ENCODE results near the gene TAB2.

Gene TAB2

DNA sequence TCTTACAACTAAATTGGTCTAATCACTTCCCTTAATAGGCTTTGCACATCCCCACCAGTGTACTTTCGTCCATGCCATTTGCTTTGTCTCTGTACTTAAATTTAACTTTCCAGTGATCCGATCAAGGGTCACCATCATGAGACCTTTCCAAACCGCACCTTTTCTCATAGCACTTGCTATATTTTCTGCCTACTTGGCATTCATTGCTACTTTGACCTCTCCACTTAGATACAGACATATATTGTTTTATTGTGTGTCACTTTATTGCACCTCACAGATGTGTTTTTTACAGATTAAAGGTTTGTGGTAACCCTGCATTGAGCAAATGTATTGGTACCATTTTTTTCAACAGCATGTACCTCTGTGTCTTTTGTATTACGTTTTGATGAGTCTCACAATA, 97.3 kb downstream of the TAB2 start:
- DNase-seq (ENCODE audit: low spot score): no peak

DNA sequence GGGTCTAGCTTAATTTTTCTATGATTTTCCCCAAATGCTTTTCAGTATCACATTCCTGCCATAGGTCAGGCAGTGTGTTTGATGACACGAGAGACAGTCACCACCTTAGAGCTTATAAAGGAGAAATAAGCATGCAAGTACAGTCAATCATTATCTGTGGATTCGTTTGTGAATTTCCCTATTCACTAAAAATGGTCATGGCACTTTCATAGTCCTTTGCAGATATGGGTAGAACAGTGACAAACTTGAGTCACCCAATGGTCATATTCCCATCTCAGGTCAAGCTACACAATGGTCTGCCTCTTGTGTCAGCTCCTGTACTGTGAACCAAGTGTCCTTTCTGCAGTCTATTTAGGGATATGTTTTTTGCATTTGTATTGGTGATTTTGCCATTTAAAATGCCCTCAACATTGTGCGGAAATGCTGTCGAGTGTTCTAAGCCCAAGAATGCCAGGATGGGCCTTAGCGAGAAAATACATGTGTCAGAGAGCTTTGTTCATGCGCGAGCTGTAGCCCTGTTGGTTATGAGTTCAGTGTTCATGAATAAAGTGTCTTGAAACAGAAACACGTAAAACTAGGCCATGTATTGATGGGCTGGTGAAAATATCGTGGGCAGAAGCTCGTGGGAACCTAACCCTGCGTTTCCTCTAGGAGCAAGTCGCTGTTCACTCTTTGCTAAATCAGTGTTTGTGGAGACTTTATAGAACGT, 102.3 kb downstream of the TAB2 start:
- DNase-seq (ENCODE audit: low spot score): no peak

DNA sequence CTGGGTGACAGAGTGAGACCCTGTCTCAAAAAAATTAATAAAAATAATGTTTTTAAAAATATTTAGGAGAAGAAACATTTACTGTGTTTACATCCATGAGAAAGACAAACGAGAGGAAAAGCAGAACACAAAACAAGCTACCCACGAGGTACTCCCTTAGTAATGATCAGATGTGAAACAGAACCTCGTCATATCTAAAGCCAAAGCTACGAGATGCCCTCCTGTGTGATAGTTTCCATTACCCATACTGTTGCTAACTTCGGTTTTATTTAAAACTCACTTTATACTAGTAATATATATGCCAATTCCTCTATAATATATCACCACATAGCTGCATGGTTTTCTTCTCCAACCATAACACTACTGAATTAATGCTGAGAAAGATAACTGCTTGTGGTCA, 103.6 kb downstream of the TAB2 start:
- DNase-seq (ENCODE audit: low spot score): no peak

DNA sequence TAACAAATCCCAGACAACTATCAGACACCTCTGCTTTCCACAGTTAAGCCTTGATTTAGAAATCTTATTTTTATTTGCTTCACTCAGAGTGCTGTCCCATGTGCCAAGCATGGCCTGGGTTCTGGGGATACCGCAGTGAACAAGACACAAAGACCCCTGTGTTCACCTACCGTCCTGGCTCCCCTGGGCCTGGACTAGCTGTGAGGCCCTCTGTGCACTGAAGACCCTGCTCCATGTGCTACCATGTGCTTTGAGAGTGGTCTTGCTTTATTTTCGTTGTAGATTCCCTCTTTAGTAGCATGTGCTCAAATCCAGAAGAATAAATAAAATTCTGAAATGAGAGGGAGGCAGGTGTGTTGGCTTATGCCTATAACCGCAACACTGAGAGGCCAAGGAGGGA, 105.1 kb downstream of the TAB2 start:
- no peak for DNase-seq (ENCODE audit: low spot score)

GRCh38 chr6:149423964-149424440, 106.5 kb downstream of the TAB2 start:
- DNase-seq (ENCODE audit: low spot score): no peak

GRCh38 chr6:149425224-149425623, 107.7 kb downstream of the TAB2 start:
- DNase-seq (ENCODE audit: low spot score): no peak

DNA sequence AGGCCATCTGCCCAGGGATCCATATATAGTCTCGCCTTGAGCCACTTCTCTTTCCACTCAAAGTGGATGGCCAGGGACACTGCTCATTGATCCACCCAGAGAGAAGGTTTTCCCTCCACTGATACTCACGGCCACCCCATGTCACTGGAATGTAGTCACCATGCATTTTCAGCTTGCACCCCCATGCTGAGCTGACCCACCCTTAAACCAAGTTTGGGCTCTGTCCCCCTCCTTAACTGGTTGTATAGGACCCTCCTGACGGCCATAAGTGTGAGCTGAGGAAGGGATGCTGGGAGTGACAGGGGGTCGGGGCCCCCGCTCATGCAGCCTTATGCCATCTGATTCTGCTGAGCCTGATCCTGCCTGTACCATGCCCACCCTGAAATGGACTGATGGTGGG, 108.2 kb downstream of the TAB2 start:
- no peak for DNase-seq (ENCODE audit: low spot score)

DNA sequence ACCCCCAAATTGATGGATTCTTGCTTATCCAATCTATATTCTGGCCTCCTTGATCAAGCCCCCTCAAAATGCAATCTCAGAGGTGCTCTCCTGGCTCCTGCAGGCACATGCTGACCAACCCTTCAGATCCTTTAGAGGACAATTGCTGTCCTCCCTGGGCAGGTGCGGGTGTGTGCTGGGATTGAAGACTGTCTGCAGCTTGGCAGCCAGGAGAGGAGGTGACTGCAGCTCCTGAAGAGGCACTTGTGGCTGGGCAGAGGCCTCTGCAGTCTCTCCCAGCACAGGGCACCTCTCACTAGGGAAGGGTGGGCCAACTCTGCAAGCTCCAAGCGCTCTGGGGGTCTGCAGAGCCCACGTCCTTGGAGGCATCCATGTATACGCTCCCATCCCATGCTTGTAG, 111.1 kb downstream of the TAB2 start:
- no peak for DNase-seq (ENCODE audit: low spot score)

DNA sequence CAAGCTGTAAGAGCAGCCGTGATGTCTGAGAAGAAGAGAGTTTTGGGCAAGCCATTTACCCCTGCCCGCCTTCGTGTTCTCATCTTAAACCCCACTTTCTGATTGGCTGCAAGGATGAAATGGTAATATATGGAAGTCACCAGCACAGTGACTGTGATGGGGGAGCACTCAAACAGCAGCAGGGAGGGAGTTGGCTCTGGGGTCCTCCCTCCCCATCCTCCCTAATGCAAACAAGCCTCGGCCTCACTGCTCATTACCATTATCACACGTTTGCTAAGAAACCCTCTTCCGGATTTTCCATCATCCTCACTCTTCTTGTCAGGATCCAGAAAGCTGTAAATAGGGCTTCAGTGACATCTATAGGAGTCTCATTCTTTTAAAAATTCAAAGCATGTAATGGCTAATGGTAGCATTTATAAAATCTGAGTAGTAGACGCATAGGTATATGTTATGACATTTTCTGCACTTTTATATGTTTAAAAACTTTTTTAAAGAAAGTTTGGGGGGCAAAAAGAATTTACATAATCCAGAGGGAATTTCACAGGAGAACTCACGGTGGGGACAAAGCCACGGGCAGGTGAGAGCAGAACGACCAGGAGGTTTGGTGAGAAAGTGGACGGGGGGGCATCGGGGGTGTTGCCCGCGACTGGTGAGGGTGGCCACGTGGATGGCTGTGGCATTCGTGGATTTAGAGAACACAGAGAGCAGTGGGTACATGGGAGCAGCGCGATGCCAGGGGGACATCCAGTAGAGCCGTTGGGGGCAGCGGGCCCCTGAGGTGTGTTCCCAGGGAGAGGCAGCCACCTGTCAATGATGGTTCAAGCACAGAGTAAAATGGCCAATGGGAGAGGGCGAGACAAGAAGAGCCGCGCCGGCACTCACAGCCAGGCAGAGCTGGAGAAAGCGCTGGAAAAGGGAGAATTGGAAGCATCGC, 112.2 kb downstream of the TAB2 start:
- DNase-seq (ENCODE audit: low spot score): no peak

DNA sequence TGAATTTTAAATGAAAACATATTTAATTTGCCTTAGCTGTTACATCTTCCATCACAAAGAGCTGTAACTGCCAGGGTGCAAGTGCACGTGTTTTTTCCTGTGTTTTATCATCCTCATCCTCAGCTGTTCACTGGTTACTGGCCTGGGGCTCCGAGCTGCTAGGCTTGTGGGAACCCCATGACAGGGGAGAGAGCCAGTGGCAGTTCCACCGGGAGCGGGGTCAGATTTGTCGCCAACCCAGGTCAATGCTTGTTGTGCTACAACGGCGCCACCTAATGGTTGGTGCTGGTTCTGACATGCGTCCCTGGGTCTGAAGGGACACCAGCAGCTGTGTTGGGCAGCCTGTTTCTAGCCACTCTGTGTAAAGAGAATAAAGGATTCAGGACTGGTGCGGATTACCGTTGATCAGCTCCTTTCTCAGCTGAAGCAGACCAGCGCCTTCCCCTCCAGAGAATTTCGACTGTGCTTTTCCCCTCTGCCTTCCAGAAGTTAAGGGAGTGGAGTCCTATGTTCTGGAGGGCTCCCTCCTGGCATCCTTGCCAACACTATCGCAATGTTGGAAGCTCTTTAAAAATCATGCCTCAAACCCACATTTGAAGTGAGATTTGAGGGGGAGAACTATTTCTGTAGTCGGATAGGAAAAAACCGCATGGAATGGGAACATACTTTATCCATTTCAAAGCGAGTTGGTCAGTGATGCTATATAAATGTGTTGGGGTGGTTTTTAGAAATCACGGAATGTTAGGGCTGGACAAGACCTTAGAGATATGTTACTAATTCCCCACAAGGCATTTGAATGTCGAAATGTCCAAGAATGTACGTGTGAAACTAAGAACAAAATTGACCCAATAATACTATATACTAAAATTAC, 114.6 kb downstream of the TAB2 start:
- peak; percentile 93 for DNase-seq (ENCODE audit: low spot score)

DNA sequence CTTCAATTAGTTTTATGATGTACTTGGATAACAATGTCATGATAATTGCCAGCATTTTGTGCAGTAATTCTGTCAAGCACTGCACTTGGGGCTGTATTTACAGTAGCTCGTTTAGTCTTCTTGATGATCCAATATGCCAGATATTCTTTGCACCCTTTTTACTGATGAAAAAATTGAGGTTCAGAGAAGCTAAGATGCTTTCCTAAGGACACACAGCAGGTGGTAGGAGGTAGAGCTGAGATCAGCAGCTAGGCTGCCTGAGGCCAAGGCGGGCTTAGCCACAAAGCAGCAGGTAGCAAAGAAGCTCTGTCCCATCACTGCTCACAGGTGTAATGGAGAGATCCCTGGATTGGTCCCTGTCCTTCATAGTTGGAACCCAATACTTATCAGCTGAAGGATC, 115.9 kb downstream of the TAB2 start:
- DNase-seq (ENCODE audit: low spot score): no peak

GRCh38 chr6:149433881-149434280, 116.4 kb downstream of the TAB2 start:
- DNase-seq (ENCODE audit: low spot score): no peak

DNA sequence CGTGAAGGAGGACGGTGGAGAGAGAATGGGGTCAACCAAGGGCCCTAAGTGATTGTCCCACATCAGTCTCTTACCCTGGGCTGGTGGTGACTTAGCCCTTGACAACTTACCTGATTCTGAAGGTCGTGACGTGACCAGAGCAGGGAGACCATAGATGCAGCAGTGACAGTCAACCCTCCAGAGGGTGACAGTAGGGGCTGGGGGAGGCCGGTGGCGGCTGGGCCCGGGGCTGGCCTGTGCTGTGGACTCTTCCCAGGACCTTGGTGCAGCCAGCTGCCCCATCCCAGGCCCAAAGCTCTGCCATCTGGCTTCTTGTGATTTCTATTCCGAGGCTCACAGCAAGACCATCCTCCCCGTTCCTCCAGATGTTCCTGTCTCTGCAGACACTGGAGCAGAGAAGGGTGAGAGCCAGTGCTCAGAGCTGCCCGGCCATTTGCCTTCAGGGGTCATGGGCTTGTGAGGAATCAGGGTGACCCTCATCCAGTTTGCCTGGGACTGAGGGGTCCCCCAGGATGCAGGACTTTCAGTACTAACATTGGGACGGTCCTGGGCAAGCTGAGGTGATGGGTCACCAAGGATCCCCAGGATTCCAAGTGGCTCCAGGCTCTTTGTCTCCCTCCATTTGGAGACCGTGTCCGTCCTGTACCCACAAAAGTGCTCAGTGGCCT, 118.5 kb downstream of the TAB2 start:
- DNase-seq (ENCODE audit: low spot score): no peak

DNA sequence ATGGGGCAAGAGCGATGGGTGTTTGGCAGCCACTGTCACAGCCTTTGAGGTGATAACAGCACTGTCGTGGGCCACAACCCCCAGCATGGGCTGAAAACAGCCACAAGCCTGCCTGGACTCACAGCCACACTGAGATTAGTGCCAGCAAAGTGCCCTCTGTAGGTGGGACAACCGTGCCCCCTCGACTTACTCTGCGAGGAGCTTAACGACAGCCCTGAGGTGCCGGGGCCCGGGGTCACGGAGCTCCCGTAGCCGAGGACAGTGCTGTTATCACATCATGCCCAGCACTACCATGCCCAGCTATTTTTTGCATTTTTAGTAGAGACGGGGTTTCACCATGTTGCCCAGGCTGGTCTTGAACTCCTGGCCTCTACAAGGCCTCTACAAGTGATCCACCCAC, 119.1 kb downstream of the TAB2 start:
- no peak for DNase-seq (ENCODE audit: low spot score)

GRCh38 chr6:149437212-149437611, 119.7 kb downstream of the TAB2 start:
- no peak for DNase-seq (ENCODE audit: low spot score)

- DNase-seq (ENCODE audit: low spot score): no peak
Measured at GRCh38 chr6:149438855-149439254, 121.3 kb downstream of the TAB2 start.

GRCh38 chr6:149439626-149440025, 122.1 kb downstream of the TAB2 start:
- DNase-seq (ENCODE audit: low spot score): no peak

- no peak for DNase-seq (ENCODE audit: low spot score)
Measured at GRCh38 chr6:149440735-149441671, 123.5 kb downstream of the TAB2 start.

GRCh38 chr6:149441740-149442139, 124.2 kb downstream of the TAB2 start:
- no peak for DNase-seq (ENCODE audit: low spot score)

DNA sequence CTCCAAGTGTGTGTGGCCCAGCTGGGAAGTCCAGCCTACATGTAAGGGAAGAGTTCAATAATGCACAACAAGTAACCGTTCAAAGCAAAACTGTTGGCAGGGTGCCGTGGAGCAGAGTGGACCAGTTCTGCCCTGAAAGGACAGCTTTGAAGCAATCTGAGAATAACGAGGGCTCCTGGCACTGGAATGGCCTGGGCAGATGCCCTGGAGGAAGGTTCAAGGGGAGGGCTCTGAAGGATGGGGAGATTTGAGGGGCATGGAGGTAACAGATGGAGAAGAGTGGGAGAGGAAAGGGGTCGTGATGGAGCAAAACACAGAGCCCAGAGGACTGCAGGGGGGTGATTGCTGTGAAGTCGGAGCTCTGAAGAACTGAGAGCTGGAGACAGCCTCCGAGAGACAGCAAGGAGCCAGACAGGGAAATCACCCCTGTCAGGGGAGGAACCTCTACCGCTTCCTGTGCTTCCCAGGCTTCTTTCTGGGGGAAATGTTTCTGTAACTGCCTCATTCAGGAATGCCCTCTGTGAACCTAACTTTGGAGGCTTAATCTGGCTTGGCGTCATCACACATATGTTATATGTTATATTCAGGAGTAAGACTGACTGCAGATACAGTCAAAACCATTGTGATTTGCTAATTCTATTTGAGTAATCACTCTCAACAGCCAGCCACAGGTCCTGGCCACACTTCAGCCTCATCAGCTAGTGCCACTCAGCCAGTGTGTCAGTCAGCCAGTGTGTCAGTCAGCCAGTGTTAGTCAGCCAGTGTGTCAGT, 126.1 kb downstream of the TAB2 start:
- DNase-seq (ENCODE audit: low spot score): no peak

Measured in CD4-positive, alpha-beta T cell treated with Interleukin-2 at 100 ng/mL for 4 hours (primary cell).